Neural cell (in vitro differentiated cells): ENCODE results near the gene FANCC. TPM values are rescaled to one million over a fixed set of nuclear protein-coding genes. Genes with fewer than 3 reads are reported as not detected.

Experiments
- H2AFZ ChIP-seq: fragments of 200-600, 300-800 bp; sonication (generic), shearing (Covaris generic); 2 replicates; pipeline ENCODE4 v1.6.0; 2014; ENCODE audit warnings: low read depth, mild to moderate bottlenecking, antibody characterized with exemption, low read length, moderate library complexity
- H3F3A ChIP-seq: fragments of 200-600 bp; shearing (Covaris generic); 2 replicates; pipeline ENCODE4 v1.6.1; 2016; ENCODE audit warnings: mild to moderate bottlenecking, moderate library complexity, mixed read lengths, antibody characterized with exemption, low read length; ENCODE audit not compliant: insufficient read depth, poor library complexity, severe bottlenecking
- H3K27ac ChIP-seq: fragments of 200-600, 300-800 bp; sonication (generic), shearing (Covaris generic); 2 replicates; pipeline ENCODE4 v1.5.1; 2014; ENCODE audit warnings: mild to moderate bottlenecking, low read length, moderate library complexity
- H3K27me3 ChIP-seq: fragments of 300-800, 200-600 bp; sonication (generic), shearing (Covaris generic); 2 replicates; pipeline ENCODE4 v1.6.0; 2014; ENCODE audit warnings: mild to moderate bottlenecking, low read depth, low read length, moderate library complexity; ENCODE audit not compliant: insufficient read depth
- H3K36me3 ChIP-seq: fragments of 300-800, 200-600 bp; sonication (generic), shearing (Covaris generic); 2 replicates; pipeline ENCODE4 v1.5.1; 2014; ENCODE audit warnings: mild to moderate bottlenecking, antibody characterized with exemption, low read length, moderate library complexity; ENCODE audit not compliant: insufficient read depth
- H3K4me2 ChIP-seq: fragments of 300-800, 200-600 bp; sonication (generic), shearing (Covaris generic); 2 replicates; pipeline ENCODE4 v1.6.0; 2014; ENCODE audit warnings: mild to moderate bottlenecking, low read length
- H3K4me3 ChIP-seq: fragments of 300-800, 200-600 bp; sonication (generic), shearing (Covaris generic); 2 replicates; pipeline ENCODE4 v1.5.1; 2014; ENCODE audit warnings: mild to moderate bottlenecking, low read length, moderate library complexity
- H3K79me2 ChIP-seq: fragments of 200-600 bp; shearing (Covaris generic); replicated peaks from 2 replicates; pipeline ENCODE4 v1.6.0; 2014; ENCODE audit warnings: mild to moderate bottlenecking, low read length, moderate library complexity; ENCODE audit not compliant: insufficient read depth
- H3K9ac ChIP-seq: fragments of 300-800, 200-600 bp; sonication (generic), shearing (Covaris generic); 2 replicates; pipeline ENCODE4 v1.6.1; 2016; ENCODE audit warnings: mild to moderate bottlenecking, low read length, mixed read lengths
- H3K9me2 ChIP-seq: fragments of 200-600 bp; shearing (Covaris generic); 2 replicates; pipeline ENCODE4 v1.6.1; 2016; ENCODE audit warnings: mild to moderate bottlenecking, low read length, mixed read lengths; ENCODE audit not compliant: insufficient read depth
- H3K9me3 ChIP-seq: fragments of 200-600, 300-800 bp; sonication (generic), shearing (Covaris generic); 2 replicates; pipeline ENCODE4 v1.6.1; 2016; ENCODE audit warnings: mild to moderate bottlenecking, mixed run types, low read length, moderate library complexity, mixed read lengths
- H4K20me1 ChIP-seq: fragments of 200-600 bp; shearing (Covaris generic); 2 replicates; pipeline ENCODE4 v1.6.1; 2016; ENCODE audit warnings: mild to moderate bottlenecking, mixed run types; ENCODE audit not compliant: insufficient read depth
- EP300 ChIP-seq: fragments of 450-650 bp; conservative IDR thresholded peaks from 2 replicates; pipeline ENCODE4 v1.6.1; 2014; ENCODE audit warnings: antibody characterized with exemption, mild to moderate bottlenecking, moderate library complexity; ENCODE audit not compliant: poor library complexity, severe bottlenecking
- EZH2 ChIP-seq: fragments of 200-600, 300-800 bp; shearing (Covaris generic), sonication (generic); IDR thresholded peaks from 2 replicates; pipeline ENCODE4 v1.6.1; 2014; ENCODE audit warnings: antibody characterized with exemption, low read length, borderline replicate concordance, mild to moderate bottlenecking; ENCODE audit not compliant: insufficient read depth, poor library complexity, severe bottlenecking
- MXI1 ChIP-seq: fragments of 450-650 bp; conservative IDR thresholded peaks from 2 replicates; pipeline ENCODE4 v1.6.1; 2014; ENCODE audit warnings: antibody characterized with exemption, mild to moderate bottlenecking; ENCODE audit not compliant: poor library complexity, severe bottlenecking
- POLR2AphosphoS5 ChIP-seq: IDR thresholded peaks from 2 replicates; pipeline ENCODE4 v1.6.1; 2012
- RAD21 ChIP-seq: fragments of 450-650 bp; conservative IDR thresholded peaks from 2 replicates; pipeline ENCODE4 v1.6.1; 2014; ENCODE audit warnings: antibody characterized with exemption, mild to moderate bottlenecking, moderate library complexity
- SMC3 ChIP-seq: fragments of 450-650 bp; conservative IDR thresholded peaks from 2 replicates; pipeline ENCODE4 v1.6.1; 2014; ENCODE audit warnings: antibody characterized with exemption, mild to moderate bottlenecking, moderate library complexity; ENCODE audit not compliant: poor library complexity
- TAF1 ChIP-seq: IDR thresholded peaks from 2 replicates; pipeline ENCODE4 v1.6.1; 2012; ENCODE audit warnings: low read depth
- polyA plus RNA-seq: library from polyadenylated mRNA; depleted of rRNA; stranded (reverse); fragments of >200 nt; gene quantifications from 2 replicates; pipeline ENCODE4 v1.2.3, GENCODE V29; 2014
- TF ChIP-seq, protein P1 (sequence below): fragments of 450-650 bp; IDR thresholded peaks from 2 replicates; pipeline ENCODE4 v1.5.1; 2014; ENCODE audit warnings: antibody characterized with exemption, mild to moderate bottlenecking, moderate library complexity; ENCODE audit not compliant: poor library complexity, severe bottlenecking
- TF ChIP-seq, protein P2 (sequence below): IDR thresholded peaks from 2 replicates; pipeline ENCODE4 v1.6.1; 2012; ENCODE audit warnings: borderline replicate concordance

The FANCC gene
- polyA plus RNA-seq, 1 donor from 2014 or later = 9.7 TPM

DNA sequence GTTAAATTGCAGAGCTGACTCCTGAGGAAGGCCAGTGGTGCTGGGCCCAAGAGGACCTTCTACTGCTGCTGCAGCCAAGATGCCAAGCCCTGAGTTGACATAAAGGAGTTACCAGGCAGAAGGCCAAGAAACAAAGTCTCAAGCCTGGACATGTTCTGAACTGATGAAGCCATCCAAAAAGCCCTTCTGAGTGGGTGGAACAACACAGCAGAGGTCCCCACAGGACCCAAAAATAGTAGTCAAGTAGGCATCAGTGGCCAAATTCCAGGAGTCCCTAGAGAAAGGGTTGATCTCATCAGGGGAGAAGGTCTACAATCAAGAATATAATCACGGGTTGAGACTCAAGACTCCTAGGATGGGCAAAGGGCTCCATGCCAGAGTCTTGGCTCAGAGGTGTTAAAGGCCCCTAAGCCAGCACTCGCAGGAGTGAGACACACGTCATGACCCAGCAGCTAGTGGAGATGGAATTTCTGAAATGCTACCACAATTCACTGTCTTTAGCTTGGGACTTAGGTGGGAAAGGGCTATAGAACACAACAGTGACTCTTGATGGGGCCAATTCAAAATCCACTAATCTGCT, 119.7 kb downstream of the FANCC start:
- H3F3A ChIP-seq = no peaks in the 10 kb centered on the region
- H3K4me2 ChIP-seq = no peak overlapping the region
- no peak overlapping the region for H2AFZ ChIP-seq
- H3K79me2 ChIP-seq = no peaks in the 10 kb centered on the region
- no peaks in the 10 kb centered on the region for H3K27me3 ChIP-seq
- H3K4me3 ChIP-seq = no peak overlapping the region
- TF ChIP-seq SMC3 (no peak), EZH2 (no peak), EP300 (no peak), RAD21 (no peak), MXI1 (no peak), POLR2AphosphoS5 (no peak), TAF1 (no peak)
- TF ChIP-seq, protein P1, sequence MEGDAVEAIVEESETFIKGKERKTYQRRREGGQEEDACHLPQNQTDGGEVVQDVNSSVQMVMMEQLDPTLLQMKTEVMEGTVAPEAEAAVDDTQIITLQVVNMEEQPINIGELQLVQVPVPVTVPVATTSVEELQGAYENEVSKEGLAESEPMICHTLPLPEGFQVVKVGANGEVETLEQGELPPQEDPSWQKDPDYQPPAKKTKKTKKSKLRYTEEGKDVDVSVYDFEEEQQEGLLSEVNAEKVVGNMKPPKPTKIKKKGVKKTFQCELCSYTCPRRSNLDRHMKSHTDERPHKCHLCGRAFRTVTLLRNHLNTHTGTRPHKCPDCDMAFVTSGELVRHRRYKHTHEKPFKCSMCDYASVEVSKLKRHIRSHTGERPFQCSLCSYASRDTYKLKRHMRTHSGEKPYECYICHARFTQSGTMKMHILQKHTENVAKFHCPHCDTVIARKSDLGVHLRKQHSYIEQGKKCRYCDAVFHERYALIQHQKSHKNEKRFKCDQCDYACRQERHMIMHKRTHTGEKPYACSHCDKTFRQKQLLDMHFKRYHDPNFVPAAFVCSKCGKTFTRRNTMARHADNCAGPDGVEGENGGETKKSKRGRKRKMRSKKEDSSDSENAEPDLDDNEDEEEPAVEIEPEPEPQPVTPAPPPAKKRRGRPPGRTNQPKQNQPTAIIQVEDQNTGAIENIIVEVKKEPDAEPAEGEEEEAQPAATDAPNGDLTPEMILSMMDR = no peak
- TF ChIP-seq, protein P2, sequence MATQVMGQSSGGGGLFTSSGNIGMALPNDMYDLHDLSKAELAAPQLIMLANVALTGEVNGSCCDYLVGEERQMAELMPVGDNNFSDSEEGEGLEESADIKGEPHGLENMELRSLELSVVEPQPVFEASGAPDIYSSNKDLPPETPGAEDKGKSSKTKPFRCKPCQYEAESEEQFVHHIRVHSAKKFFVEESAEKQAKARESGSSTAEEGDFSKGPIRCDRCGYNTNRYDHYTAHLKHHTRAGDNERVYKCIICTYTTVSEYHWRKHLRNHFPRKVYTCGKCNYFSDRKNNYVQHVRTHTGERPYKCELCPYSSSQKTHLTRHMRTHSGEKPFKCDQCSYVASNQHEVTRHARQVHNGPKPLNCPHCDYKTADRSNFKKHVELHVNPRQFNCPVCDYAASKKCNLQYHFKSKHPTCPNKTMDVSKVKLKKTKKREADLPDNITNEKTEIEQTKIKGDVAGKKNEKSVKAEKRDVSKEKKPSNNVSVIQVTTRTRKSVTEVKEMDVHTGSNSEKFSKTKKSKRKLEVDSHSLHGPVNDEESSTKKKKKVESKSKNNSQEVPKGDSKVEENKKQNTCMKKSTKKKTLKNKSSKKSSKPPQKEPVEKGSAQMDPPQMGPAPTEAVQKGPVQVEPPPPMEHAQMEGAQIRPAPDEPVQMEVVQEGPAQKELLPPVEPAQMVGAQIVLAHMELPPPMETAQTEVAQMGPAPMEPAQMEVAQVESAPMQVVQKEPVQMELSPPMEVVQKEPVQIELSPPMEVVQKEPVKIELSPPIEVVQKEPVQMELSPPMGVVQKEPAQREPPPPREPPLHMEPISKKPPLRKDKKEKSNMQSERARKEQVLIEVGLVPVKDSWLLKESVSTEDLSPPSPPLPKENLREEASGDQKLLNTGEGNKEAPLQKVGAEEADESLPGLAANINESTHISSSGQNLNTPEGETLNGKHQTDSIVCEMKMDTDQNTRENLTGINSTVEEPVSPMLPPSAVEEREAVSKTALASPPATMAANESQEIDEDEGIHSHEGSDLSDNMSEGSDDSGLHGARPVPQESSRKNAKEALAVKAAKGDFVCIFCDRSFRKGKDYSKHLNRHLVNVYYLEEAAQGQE = no peak
- no peaks in the 10 kb centered on the region for H3K9me3 ChIP-seq
- no peaks in the 10 kb centered on the region for H3K9me2 ChIP-seq
- H3K9ac ChIP-seq = no peak overlapping the region
- H3K36me3 ChIP-seq = no peaks in the 10 kb centered on the region
- no peak overlapping the region for H3K27ac ChIP-seq
- H4K20me1 ChIP-seq = no peaks in the 10 kb centered on the region

DNA sequence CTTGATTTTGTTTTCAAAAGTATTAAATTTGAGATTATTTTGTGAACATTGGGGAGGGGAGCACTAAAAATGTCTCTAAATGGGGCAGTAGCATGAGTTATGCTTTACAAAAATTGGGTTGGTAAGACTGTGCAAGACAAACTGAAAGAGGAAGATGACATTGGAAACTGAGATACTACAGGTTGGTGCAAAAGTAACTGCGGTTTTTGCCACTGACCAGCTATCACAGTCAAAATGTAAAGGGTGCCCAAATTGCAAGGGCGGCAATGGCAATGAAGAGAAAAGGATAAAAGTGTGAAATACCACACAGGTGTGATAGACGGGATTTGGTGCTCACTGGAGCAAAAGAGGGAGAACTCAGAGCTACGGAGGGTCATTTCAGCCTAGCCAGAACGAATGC, 124.0 kb downstream of the FANCC start:
- H3K4me2 ChIP-seq = no peak overlapping the region
- no peaks in the 10 kb centered on the region for H3K27me3 ChIP-seq
- no peaks in the 10 kb centered on the region for H3K9me2 ChIP-seq
- no peaks in the 10 kb centered on the region for H4K20me1 ChIP-seq
- TF ChIP-seq EP300 (no peak), TAF1 (no peak), SMC3 (no peak), POLR2AphosphoS5 (no peak), MXI1 (no peak), RAD21 (no peak), EZH2 (no peak)
- TF ChIP-seq, protein P2 = no peak
- TF ChIP-seq, protein P1 = no peak
- no peaks in the 10 kb centered on the region for H3K79me2 ChIP-seq
- no peak overlapping the region for H3K9ac ChIP-seq
- no peak overlapping the region for H2AFZ ChIP-seq
- no peaks in the 10 kb centered on the region for H3K9me3 ChIP-seq
- no peaks in the 10 kb centered on the region for H3K36me3 ChIP-seq
- no peak overlapping the region for H3K27ac ChIP-seq
- no peak overlapping the region for H3K4me3 ChIP-seq
- H3F3A ChIP-seq = no peaks in the 10 kb centered on the region
